ENCODE data around the gene CNTNAP2. TPM values are rescaled to one million over a fixed set of nuclear protein-coding genes. Genes with fewer than 3 reads are reported as not detected.

CNTNAP2 gene
- total RNA-seq, 6 experiments from 2014 or later, result 0.07 to 0.13 (median 0.12) TPM; not detected in 3

DNA sequence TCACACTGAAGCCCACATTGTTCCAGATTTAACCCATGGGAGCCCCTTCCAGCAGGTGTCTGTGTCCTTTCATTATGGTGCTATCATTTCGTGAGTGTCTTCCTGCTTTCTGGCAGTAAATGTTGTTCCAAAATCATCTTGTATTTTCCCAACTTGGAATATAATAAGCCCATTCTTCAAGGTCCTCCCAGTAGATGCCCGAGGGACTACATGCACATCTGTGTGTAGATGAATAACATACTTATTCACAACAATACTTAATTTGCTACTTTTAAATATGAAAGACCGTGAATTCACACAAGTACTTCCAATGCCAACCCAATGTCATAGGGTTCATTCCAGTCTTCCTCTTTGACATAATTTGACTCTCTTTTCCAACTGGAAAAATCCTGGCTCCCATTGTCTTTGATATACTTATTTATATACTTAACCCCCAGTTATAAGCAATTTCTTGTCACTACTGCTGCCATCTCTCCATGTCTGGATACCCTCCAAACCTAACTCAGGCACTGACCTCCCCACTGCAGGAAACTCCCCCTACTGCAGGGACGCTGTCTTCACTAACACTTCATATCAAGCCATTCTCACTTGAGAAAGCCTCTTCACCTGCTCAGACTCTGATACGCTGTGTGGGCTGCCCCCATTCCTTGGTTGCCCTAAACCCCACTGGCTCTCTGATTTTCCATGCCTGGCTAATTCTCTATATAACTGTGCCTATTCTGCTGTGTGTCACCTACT lies 1119.2 kb downstream of the CNTNAP2 start:
- Mint-ChIP-seq H3K4me1 (ENCODE audit: low read depth) (no peaks in the 10 kb centered on the region), H3K27ac (no peak overlapping the region), H3K9me3 (peaks cover 32% of the 10 kb centered on the region), H3K36me3 (ENCODE audit: low read depth) (no peaks in the 10 kb centered on the region), H3K27me3 (ENCODE audit: insufficient read depth) (no peaks in the 10 kb centered on the region), H3K4me3 (no peak overlapping the region)
- no peak for DNase-seq
- TF ChIP-seq, protein P1, sequence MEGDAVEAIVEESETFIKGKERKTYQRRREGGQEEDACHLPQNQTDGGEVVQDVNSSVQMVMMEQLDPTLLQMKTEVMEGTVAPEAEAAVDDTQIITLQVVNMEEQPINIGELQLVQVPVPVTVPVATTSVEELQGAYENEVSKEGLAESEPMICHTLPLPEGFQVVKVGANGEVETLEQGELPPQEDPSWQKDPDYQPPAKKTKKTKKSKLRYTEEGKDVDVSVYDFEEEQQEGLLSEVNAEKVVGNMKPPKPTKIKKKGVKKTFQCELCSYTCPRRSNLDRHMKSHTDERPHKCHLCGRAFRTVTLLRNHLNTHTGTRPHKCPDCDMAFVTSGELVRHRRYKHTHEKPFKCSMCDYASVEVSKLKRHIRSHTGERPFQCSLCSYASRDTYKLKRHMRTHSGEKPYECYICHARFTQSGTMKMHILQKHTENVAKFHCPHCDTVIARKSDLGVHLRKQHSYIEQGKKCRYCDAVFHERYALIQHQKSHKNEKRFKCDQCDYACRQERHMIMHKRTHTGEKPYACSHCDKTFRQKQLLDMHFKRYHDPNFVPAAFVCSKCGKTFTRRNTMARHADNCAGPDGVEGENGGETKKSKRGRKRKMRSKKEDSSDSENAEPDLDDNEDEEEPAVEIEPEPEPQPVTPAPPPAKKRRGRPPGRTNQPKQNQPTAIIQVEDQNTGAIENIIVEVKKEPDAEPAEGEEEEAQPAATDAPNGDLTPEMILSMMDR (IDR thresholded peaks at IDR 0.05), result no peak

DNA sequence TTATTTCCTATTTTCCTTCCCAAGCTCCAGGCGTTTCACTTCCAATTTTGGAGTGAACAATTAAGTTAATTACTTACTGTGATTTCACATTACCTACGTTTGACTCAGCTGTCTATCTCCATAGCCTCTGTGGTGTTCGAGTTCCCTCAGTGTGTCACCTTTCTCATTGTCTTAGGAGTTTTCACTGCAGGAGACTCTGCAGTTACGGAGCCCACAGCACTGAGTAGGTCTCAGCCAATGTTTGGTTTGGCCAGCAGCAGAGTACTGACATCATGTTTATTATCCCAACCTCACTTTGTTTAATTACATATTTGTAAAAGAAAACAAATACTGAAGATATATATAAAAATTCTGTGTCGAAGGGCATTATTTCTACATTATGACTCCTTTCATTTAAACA lies 1123.9 kb downstream of the CNTNAP2 start:
- Mint-ChIP-seq H3K9me3 (peaks cover 42% of the 10 kb centered on the region), H3K27me3 (ENCODE audit: insufficient read depth) (no peaks in the 10 kb centered on the region), H3K36me3 (ENCODE audit: low read depth) (peaks cover 5% of the 10 kb centered on the region), H3K4me3 (no peak overlapping the region), H3K27ac (no peak overlapping the region), H3K4me1 (ENCODE audit: low read depth) (peaks cover 5% of the 10 kb centered on the region; the same call in 1 of the 2 replicates)
- TF ChIP-seq, protein P1 (IDR thresholded peaks at IDR 0.05), result no peak
- no peak for DNase-seq

DNA sequence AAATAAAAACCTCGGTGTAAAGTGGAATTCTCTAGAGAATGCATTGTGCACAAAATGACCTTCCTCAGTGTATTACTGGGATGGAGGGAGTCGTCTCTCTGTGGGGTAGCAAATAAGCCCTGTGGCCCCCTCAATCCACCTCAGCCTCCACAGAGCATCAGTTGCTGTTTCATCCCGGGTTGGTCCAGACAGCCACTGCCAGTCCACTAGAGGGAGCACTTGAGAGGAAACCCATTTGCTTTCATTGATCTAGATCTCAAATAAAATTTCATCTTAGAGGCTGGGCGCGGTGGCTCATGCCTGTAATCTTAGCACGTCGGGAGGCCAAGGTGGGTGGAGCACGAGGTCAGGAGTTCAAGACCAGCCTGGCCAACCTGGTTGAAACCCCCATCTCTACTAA lies 1128.7 kb downstream of the CNTNAP2 start:
- TF ChIP-seq, protein P1 (IDR thresholded peaks at IDR 0.05), result peak; percentile 77
- Mint-ChIP-seq H3K9me3 (peaks cover 29% of the 10 kb centered on the region), H3K4me1 (ENCODE audit: low read depth) (peaks cover 5% of the 10 kb centered on the region; the same call in 1 of the 2 replicates), H3K4me3 (no peak overlapping the region), H3K36me3 (ENCODE audit: low read depth) (peaks cover 5% of the 10 kb centered on the region), H3K27ac (no peak overlapping the region), H3K27me3 (ENCODE audit: insufficient read depth) (no peaks in the 10 kb centered on the region; the same call in 1 of the 2 replicates)
- no peak for DNase-seq

DNA sequence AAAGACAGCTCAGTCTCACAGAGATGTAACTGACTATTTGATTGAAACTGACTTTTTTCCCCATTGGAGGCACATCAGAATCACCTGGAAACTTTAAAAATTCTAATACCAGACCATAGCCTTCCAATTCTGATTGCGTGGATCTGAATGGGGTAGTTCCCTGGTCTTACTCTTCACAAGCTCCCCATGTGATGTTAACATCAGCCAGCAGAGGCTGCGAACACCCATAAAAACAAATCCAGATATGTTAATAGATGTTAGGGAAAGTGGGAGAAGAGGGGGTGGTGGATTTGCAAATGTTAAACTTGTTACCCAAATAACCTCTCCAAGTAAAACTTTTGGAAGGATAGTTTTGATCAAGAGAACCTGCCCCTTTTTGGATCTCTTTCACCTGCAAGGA lies 1133.4 kb downstream of the CNTNAP2 start:
- no peak overlapping the region; the same call in 1 of the 2 replicates for H3K4me3 Mint-ChIP-seq
- H3K36me3 Mint-ChIP-seq (ENCODE audit: low read depth), result no peaks in the 10 kb centered on the region

DNA sequence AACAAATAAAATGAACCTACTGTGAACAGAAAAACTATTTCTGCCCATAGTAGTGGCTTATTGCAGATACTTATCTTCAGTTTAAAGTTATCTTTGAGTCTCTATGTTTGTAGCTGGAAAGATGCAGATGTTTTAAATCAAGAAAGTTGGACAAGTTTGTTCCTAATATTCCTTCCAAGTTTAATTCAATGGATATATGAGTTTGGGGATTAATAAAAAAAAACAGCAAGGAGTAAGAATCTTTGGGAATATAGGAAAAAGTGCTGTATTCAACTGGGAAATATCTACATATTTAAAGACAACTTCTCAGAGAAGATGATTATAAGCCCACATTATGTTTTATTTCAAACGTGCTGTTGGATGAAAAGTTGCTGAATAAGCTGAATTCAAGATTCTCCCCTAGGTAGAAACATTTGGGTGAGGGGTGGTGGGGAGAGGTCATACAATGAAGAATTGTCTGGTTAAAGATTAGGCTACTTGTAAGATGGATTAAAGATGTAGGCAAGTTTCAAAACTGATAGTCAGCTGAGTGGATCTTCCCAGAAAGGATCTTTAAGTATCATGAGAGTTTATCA lies 1135.2 kb downstream of the CNTNAP2 start:
- H3K4me3 Mint-ChIP-seq, result no peak overlapping the region

More for the DNA sequence above, 1133.4 kb downstream of the CNTNAP2 start:
- TF ChIP-seq, protein P1 (IDR thresholded peaks at IDR 0.05), result no peak
- H3K4me1 Mint-ChIP-seq (ENCODE audit: low read depth), result no peaks in the 10 kb centered on the region; the same call in 1 of the 2 replicates
- no peak overlapping the region for H3K27ac Mint-ChIP-seq
- peaks cover 25% of the 10 kb centered on the region for H3K9me3 Mint-ChIP-seq
- DNase-seq, result no peak
- no peaks in the 10 kb centered on the region; the same call in 1 of the 2 replicates for H3K27me3 Mint-ChIP-seq (ENCODE audit: insufficient read depth)

More for the DNA sequence above, 1135.2 kb downstream of the CNTNAP2 start:
- no peaks in the 10 kb centered on the region for H3K36me3 Mint-ChIP-seq (ENCODE audit: low read depth)
- H3K4me1 Mint-ChIP-seq (ENCODE audit: low read depth), result no peaks in the 10 kb centered on the region
- peaks cover 21% of the 10 kb centered on the region for H3K9me3 Mint-ChIP-seq
- no peaks in the 10 kb centered on the region; the same call in 1 of the 2 replicates for H3K27me3 Mint-ChIP-seq (ENCODE audit: insufficient read depth)
- DNase-seq, result no peak
- TF ChIP-seq, protein P1 (IDR thresholded peaks at IDR 0.05), result no peak
- no peak overlapping the region for H3K27ac Mint-ChIP-seq

Data from HFFc6 (cell line).